ENCODE data around the gene GCFC2. TPM values are rescaled to one million over a fixed set of nuclear protein-coding genes. Genes with fewer than 3 reads are reported as not detected.

The GCFC2 gene
- total and polyA plus RNA-seq, 2 of the 13 experiments (the other 11 are each of a cell fraction or from before 2014, with no cell fraction given) = 26.8 to 49.0 TPM

DNA sequence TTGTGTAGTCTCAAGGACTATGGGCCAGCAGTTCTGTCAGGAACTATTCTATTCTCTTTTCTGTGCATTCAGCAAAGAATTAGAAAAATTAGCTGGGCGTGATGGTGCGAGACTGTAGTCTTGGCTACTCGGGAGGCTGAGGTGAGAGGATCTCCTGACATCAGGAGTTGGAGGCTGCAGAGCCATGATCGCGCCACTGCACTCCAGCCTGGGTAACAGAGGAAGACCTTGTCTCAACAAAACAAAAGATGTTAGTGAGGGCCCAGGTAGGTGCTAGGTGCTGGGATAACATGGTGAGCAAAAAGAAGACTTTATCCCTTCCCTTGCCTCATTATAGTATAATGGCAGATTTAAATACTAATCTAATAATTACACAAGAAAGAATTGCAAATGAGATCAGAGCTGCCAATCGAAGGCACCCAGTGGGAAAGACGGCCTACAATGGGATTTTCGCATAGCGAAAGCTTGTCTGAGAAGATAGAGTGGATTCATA lies 64.6 kb downstream of the GCFC2 start (continued):
- TF ChIP-seq, protein P1, sequence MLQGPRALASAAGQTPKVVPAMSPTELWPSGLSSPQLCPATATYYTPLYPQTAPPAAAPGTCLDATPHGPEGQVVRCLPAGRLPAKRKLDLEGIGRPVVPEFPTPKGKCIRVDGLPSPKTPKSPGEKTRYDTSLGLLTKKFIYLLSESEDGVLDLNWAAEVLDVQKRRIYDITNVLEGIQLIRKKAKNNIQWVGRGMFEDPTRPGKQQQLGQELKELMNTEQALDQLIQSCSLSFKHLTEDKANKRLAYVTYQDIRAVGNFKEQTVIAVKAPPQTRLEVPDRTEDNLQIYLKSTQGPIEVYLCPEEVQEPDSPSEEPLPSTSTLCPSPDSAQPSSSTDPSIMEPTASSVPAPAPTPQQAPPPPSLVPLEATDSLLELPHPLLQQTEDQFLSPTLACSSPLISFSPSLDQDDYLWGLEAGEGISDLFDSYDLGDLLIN (CRISPR knock-in tag; IDR thresholded peaks at IDR 0.05; ENCODE audit: borderline replicate concordance) = no peak
- TF ChIP-seq GATAD2A (CRISPR knock-in tag; IDR thresholded peaks at IDR 0.05) (no peak), MLLT10 (CRISPR knock-in tag; IDR thresholded peaks at IDR 0.05) (no peak), ZNF232 (CRISPR knock-in tag; IDR thresholded peaks at IDR 0.05; ENCODE audit: borderline replicate concordance) (no peak), SMAD3 (CRISPR knock-in tag; IDR thresholded peaks at IDR 0.05) (no peak), DNMT3B (CRISPR knock-in tag; conservative IDR thresholded peaks at IDR 0.05) (no peak), ZZZ3 (CRISPR knock-in tag; IDR thresholded peaks at IDR 0.05; ENCODE audit: borderline replicate concordance) (no peak), ARID2 (CRISPR knock-in tag; IDR thresholded peaks at IDR 0.05; ENCODE audit: borderline replicate concordance) (no peak; the same call in 1 of the 2 replicates), ZNF563 (CRISPR knock-in tag; IDR thresholded peaks at IDR 0.05) (no peak), FLYWCH1 (CRISPR knock-in tag; IDR thresholded peaks at IDR 0.05) (no peak), ZMYM2 (CRISPR knock-in tag; IDR thresholded peaks at IDR 0.05) (peak; percentile 88), KDM5B (CRISPR knock-in tag; IDR thresholded peaks at IDR 0.05; ENCODE audit: borderline replicate concordance) (no peak), ZNF775 (CRISPR knock-in tag; IDR thresholded peaks at IDR 0.05; ENCODE audit: borderline replicate concordance) (no peak), ZNF33A (CRISPR knock-in tag; IDR thresholded peaks at IDR 0.05; ENCODE audit: borderline replicate concordance) (no peak), ZNF451 (CRISPR knock-in tag; IDR thresholded peaks at IDR 0.05) (0 out of 2 replicates have a peak, but pooled peaks have one; percentile 16), ARNT (IDR thresholded peaks at IDR 0.05) (no peak), ZNF615 (CRISPR knock-in tag; IDR thresholded peaks at IDR 0.05; ENCODE audit: borderline replicate concordance) (no peak; the same call in 1 of the 2 replicates), ZNF432 (CRISPR knock-in tag; IDR thresholded peaks at IDR 0.05; ENCODE audit: borderline replicate concordance) (no peak), ZNF776 (CRISPR knock-in tag; IDR thresholded peaks at IDR 0.05) (no peak), DMAP1 (CRISPR knock-in tag; IDR thresholded peaks at IDR 0.05) (no peak), GATAD1 (CRISPR knock-in tag; IDR thresholded peaks at IDR 0.05) (no peak), ZNF33B (CRISPR knock-in tag; IDR thresholded peaks at IDR 0.05) (no peak), AGO2 (optimal IDR thresholded peaks at IDR 0.05; ENCODE audit: low read depth, low read length) (no peak), YEATS4 (CRISPR knock-in tag; IDR thresholded peaks at IDR 0.05; ENCODE audit: borderline replicate concordance) (no peak)
- TF ChIP-seq, protein P2, sequence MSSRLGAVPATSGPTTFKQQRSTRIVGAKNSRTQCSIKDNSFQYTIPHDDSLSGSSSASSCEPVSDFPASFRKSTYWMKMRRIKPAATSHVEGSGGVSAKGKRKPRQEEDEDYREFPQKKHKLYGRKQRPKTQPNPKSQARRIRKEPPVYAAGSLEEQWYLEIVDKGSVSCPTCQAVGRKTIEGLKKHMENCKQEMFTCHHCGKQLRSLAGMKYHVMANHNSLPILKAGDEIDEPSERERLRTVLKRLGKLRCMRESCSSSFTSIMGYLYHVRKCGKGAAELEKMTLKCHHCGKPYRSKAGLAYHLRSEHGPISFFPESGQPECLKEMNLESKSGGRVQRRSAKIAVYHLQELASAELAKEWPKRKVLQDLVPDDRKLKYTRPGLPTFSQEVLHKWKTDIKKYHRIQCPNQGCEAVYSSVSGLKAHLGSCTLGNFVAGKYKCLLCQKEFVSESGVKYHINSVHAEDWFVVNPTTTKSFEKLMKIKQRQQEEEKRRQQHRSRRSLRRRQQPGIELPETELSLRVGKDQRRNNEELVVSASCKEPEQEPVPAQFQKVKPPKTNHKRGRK (CRISPR knock-in tag; IDR thresholded peaks at IDR 0.05) = peak; percentile 56; the same call in 1 of the 2 replicates
- TF ChIP-seq, protein P3, sequence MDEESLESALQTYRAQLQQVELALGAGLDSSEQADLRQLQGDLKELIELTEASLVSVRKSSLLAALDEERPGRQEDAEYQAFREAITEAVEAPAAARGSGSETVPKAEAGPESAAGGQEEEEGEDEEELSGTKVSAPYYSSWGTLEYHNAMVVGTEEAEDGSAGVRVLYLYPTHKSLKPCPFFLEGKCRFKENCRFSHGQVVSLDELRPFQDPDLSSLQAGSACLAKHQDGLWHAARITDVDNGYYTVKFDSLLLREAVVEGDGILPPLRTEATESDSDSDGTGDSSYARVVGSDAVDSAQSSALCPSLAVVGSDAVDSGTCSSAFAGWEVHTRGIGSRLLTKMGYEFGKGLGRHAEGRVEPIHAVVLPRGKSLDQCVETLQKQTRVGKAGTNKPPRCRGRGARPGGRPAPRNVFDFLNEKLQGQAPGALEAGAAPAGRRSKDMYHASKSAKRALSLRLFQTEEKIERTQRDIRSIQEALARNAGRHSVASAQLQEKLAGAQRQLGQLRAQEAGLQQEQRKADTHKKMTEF (CRISPR knock-in tag; IDR thresholded peaks at IDR 0.05) = no peak
- TF ChIP-seq, protein P4, sequence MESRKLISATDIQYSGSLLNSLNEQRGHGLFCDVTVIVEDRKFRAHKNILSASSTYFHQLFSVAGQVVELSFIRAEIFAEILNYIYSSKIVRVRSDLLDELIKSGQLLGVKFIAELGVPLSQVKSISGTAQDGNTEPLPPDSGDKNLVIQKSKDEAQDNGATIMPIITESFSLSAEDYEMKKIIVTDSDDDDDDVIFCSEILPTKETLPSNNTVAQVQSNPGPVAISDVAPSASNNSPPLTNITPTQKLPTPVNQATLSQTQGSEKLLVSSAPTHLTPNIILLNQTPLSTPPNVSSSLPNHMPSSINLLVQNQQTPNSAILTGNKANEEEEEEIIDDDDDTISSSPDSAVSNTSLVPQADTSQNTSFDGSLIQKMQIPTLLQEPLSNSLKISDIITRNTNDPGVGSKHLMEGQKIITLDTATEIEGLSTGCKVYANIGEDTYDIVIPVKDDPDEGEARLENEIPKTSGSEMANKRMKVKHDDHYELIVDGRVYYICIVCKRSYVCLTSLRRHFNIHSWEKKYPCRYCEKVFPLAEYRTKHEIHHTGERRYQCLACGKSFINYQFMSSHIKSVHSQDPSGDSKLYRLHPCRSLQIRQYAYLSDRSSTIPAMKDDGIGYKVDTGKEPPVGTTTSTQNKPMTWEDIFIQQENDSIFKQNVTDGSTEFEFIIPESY (CRISPR knock-in tag; IDR thresholded peaks at IDR 0.05) = peak; percentile 93
